Neural progenitor cell (in vitro differentiated cells): ENCODE results near the gene ZNF41. TPM values are rescaled to one million over a fixed set of nuclear protein-coding genes. Genes with fewer than 3 reads are reported as not detected.
A peak's percentile ranks its signal among the peaks of the same experiment; 100 is the strongest.

Experiments
- DNase-seq: peaks from one replicate; pipeline ENCODE4 v3.0.0-alpha.2; 2016; ENCODE audit warnings: low spot score
- H2AFZ ChIP-seq: fragments of 200-600 bp; sonication (generic); replicated peaks from 2 replicates; pipeline ENCODE4 v1.6.1; 2016; ENCODE audit warnings: antibody characterized with exemption
- H3F3A ChIP-seq: fragments of 200-600 bp; sonication (generic); 2 replicates; pipeline ENCODE4 v1.6.1; 2016; ENCODE audit warnings: antibody characterized with exemption, low read depth
- H3K27ac ChIP-seq: fragments of 200-600 bp; sonication (generic); 2 replicates; pipeline ENCODE4 v1.5.1; 2016; ENCODE audit warnings: mild to moderate bottlenecking
- H3K27me3 ChIP-seq: fragments of 200-600 bp; sonication (generic); 2 replicates; pipeline ENCODE4 v1.6.1; 2016; ENCODE audit warnings: mild to moderate bottlenecking, moderate library complexity
- H3K36me3 ChIP-seq: fragments of 200-600 bp; sonication (generic); 2 replicates; pipeline ENCODE4 v1.5.1; 2016
- H3K4me1 ChIP-seq: fragments of 200-600 bp; sonication (generic); 2 replicates; pipeline ENCODE4 v1.6.1; 2016; ENCODE audit warnings: mixed run types
- H3K4me2 ChIP-seq: fragments of 200-600 bp; sonication (generic); 2 replicates; pipeline ENCODE4 v1.6.1; 2016
- H3K4me3 ChIP-seq: fragments of 200-600 bp; sonication (generic); 2 replicates; pipeline ENCODE4 v1.5.1; 2016
- H3K79me2 ChIP-seq: fragments of 200-600 bp; sonication (generic); 2 replicates; pipeline ENCODE4 v1.6.1; 2016; ENCODE audit warnings: low read depth
- H3K9ac ChIP-seq: fragments of 200-600 bp; sonication (generic); 2 replicates; pipeline ENCODE4 v1.6.1; 2016
- H3K9me3 ChIP-seq: fragments of 200-600 bp; sonication (generic); 2 replicates; pipeline ENCODE4 v1.5.1; 2016; ENCODE audit warnings: low read depth
- H4K20me1 ChIP-seq: fragments of 200-600 bp; sonication (generic); 2 replicates; pipeline ENCODE4 v1.6.1; 2016; ENCODE audit warnings: low read depth
- H3K27ac Mint-ChIP-seq: 3 replicates; pipeline ENCODE4 v1.8.0; 2021; ENCODE audit warnings: mixed read lengths
- H3K27me3 Mint-ChIP-seq: 2 replicates; pipeline ENCODE4 v1.8.0; 2022; ENCODE audit warnings: low read depth, mild to moderate bottlenecking, inconsistent platforms, moderate library complexity, mixed read lengths; ENCODE audit not compliant: insufficient read depth
- H3K36me3 Mint-ChIP-seq: 3 replicates; pipeline ENCODE4 v1.8.0; 2021; ENCODE audit warnings: mixed read lengths
- H3K4me1 Mint-ChIP-seq: 3 replicates; pipeline ENCODE4 v1.8.0; 2021; ENCODE audit warnings: mixed read lengths
- H3K4me3 Mint-ChIP-seq: 3 replicates; pipeline ENCODE4 v1.8.0; 2021; ENCODE audit warnings: mild to moderate bottlenecking, moderate library complexity, mixed read lengths
- H3K9me3 Mint-ChIP-seq: 3 replicates; pipeline ENCODE4 v1.8.0; 2020; ENCODE audit warnings: mixed read lengths
- CTCF ChIP-seq: fragments of 200-600 bp; sonication (generic); IDR thresholded peaks from 2 replicates; pipeline ENCODE4 v1.5.1; 2017; ENCODE audit warnings: antibody characterized with exemption, mild to moderate bottlenecking
- EZH2 ChIP-seq: fragments of 200-600 bp; sonication (generic); IDR thresholded peaks from 2 replicates; pipeline ENCODE4 v1.6.1; 2017; ENCODE audit warnings: antibody characterized with exemption, mild to moderate bottlenecking, moderate library complexity
- EZH2phosphoT487 ChIP-seq: fragments of 200-600 bp; sonication (generic); IDR thresholded peaks from 2 replicates; pipeline ENCODE4 v1.6.1; 2017; ENCODE audit warnings: antibody characterized with exemption
- total RNA-seq: library from RNA; depleted of rRNA; stranded (reverse); fragments of >200 nt; gene quantifications from 2 replicates; pipeline ENCODE4 v1.2.3, GENCODE V29; 2015; ENCODE audit warnings: low replicate concordance

ZNF41 gene
- 5.1 and 6.5 TPM in 2 replicates for total RNA-seq

GRCh38 chrX:47482512-47483305, at the start of gene ZNF41:
Gene ZNF41 (minus strand): TSS chrX:47483222. CDS start chrX:47467481, 15,741 bp downstream.
- no peak for TF ChIP-seq EZH2phosphoT487
- no peak for TF ChIP-seq EZH2
- no peak for TF ChIP-seq CTCF
- H3K4me3 Mint-ChIP-seq = peak within 1 kb of the TSS; percentile 85
- H3K36me3 Mint-ChIP-seq = no peaks in the 10 kb centered on the region
- peaks cover 19% of the 10 kb centered on the region for H3K4me1 Mint-ChIP-seq
- Histone ChIP-seq H3K36me3 (no peaks in the 10 kb centered on the region), H3K27ac (peak within 1 kb of the TSS; percentile 93), H3F3A (no peaks in the 10 kb centered on the region), H3K9ac (peak within 1 kb of the TSS; percentile 83), H3K9me3 (no peaks in the 10 kb centered on the region), H3K79me2 (peaks cover 24% of the 10 kb centered on the region), H3K4me3 (peak within 1 kb of the TSS; percentile 72), H4K20me1 (no peaks in the 10 kb centered on the region), H3K4me1 (no peaks in the 10 kb centered on the region), H3K27me3 (no peaks in the 10 kb centered on the region), H3K4me2 (peak within 1 kb of the TSS; percentile 83), H2AFZ (peak within 1 kb of the TSS; percentile 65)
- peak; percentile 76 for DNase-seq
- H3K27me3 Mint-ChIP-seq = no peaks in the 10 kb centered on the region
- H3K9me3 Mint-ChIP-seq = peaks cover 5% of the 10 kb centered on the region
- peak within 1 kb of the TSS; percentile 85 for H3K27ac Mint-ChIP-seq

GRCh38 chrX:47530049-47530448, 47.0 kb upstream of the ZNF41 start:
- Histone ChIP-seq H3K79me2 (no peaks in the 10 kb centered on the region), H3K27ac (no peak overlapping the region), H3K9me3 (no peaks in the 10 kb centered on the region), H3K4me3 (no peak overlapping the region), H3K36me3 (no peaks in the 10 kb centered on the region), H4K20me1 (no peaks in the 10 kb centered on the region), H3K4me1 (no peaks in the 10 kb centered on the region), H3F3A (no peaks in the 10 kb centered on the region), H3K9ac (no peak overlapping the region), H2AFZ (no peak overlapping the region), H3K27me3 (no peaks in the 10 kb centered on the region), H3K4me2 (no peak overlapping the region)
- DNase-seq = no peak
- Mint-ChIP-seq H3K27me3 (peaks cover 2% of the 10 kb centered on the region), H3K27ac (no peak overlapping the region), H3K4me1 (no peaks in the 10 kb centered on the region), H3K36me3 (no peaks in the 10 kb centered on the region), H3K4me3 (no peak overlapping the region), H3K9me3 (peaks cover 14% of the 10 kb centered on the region)
- TF ChIP-seq CTCF (no peak), EZH2 (no peak), EZH2phosphoT487 (no peak)

GRCh38 chrX:47529548-47529947, 46.5 kb upstream of the ZNF41 start:
- no peaks in the 10 kb centered on the region for H3K36me3 Mint-ChIP-seq
- no peak overlapping the region for H3K27ac Mint-ChIP-seq
- TF ChIP-seq CTCF = no peak
- TF ChIP-seq EZH2 = no peak
- no peak for TF ChIP-seq EZH2phosphoT487
- no peak overlapping the region for H3K4me3 Mint-ChIP-seq
- Histone ChIP-seq H3K27ac (no peak overlapping the region), H3K9me3 (no peaks in the 10 kb centered on the region), H3K27me3 (no peaks in the 10 kb centered on the region), H3K9ac (no peak overlapping the region), H3K4me1 (no peaks in the 10 kb centered on the region), H3K4me2 (no peak overlapping the region), H3K4me3 (no peak overlapping the region), H4K20me1 (no peaks in the 10 kb centered on the region), H3F3A (no peaks in the 10 kb centered on the region), H3K79me2 (no peaks in the 10 kb centered on the region), H3K36me3 (no peaks in the 10 kb centered on the region), H2AFZ (no peak overlapping the region)
- H3K4me1 Mint-ChIP-seq = no peaks in the 10 kb centered on the region
- no peak for DNase-seq
- peaks cover 4% of the 10 kb centered on the region for H3K27me3 Mint-ChIP-seq
- H3K9me3 Mint-ChIP-seq = peaks cover 16% of the 10 kb centered on the region
